Mesenteric fat pad (tissue), 1 donor: ENCODE measurements around the gene ELFN2. TPM values are rescaled to one million over a fixed set of nuclear protein-coding genes. Genes with fewer than 3 reads are reported as not detected.

Source experiments
- DNase-seq: peaks from one replicate; pipeline ENCODE4 v3.0.0-alpha.2; 2020; ENCODE audit warnings: low spot score
- total RNA-seq: library from RNA; stranded (reverse); fragmentation: NEBNext Ultra II Directional; extraction: Animal tissue kit (Norgen Biotek cat#: 25700); gene quantifications from one replicate; pipeline ENCODE4 v1.2.1, GENCODE V29; 2021
- donor health status: DM: yes; HTN: yes; CAD: no.

ELFN2 gene
- total RNA-seq, 1 donor from 2014 or later: not detected

DNA sequence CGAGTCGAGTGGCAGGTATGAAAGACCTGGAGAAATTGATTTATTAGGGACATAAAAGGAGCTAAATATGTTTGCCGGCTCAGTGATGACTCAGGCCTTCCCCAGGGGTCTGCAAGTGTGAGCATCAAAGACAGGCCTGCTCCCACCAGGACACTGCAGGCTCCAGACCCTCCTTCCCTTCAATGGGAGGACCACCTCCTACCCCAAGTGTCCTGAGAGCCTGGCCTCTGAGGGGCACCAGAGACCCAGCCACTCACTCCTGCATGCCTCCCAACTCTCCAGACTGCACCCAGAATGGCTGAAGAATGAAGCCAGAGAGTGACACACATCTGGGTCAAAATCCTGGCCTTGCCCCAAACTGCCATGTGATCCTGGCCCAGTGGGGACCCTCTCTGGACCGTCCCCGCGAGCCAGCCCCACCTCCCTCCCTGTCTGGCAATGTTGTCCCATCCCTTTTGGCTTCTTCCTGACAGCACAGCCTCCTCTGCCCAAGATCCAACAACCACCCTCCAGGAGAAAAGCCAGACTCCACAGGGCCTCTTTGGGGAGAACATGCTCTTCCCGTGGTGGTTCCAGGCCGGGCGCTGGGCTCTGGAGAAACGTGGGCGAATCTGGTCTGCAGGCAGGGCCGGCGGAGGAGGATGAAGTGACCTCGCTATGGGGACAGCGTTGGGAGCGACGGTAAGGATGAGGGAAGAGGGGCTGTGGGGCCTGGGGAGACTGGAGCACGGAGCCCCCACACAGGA is 108.7 kb downstream of the ELFN2 start:
- no peak for DNase-seq

Other genes starting within 250 kb of the ELFN2 start
- gene C1QTNF6, start 239.2 kb downstream of the ELFN2 start, total RNA-seq: 1.3 TPM
- gene SSTR3, start 215.0 kb downstream of the ELFN2 start, total RNA-seq: not detected
- gene RAC2, start 183.2 kb downstream of the ELFN2 start, total RNA-seq: 26.1 TPM
- 44.7 TPM for gene CYTH4, start 145.0 kb downstream of the ELFN2 start, total RNA-seq
- gene MFNG, start 58.9 kb upstream of the ELFN2 start, total RNA-seq: 33.6 TPM
- 10.8 TPM for gene CARD10, start 91.9 kb upstream of the ELFN2 start, total RNA-seq
- 102 TPM for gene CDC42EP1, start 133.0 kb upstream of the ELFN2 start, total RNA-seq
- 0.84 TPM for gene LGALS2, start 152.6 kb upstream of the ELFN2 start, total RNA-seq
- 47.3 TPM for gene GGA1, start 181.4 kb upstream of the ELFN2 start, total RNA-seq
- 15.0 TPM for gene SH3BP1, start 212.2 kb upstream of the ELFN2 start, total RNA-seq
- gene PDXP, start 231.2 kb upstream of the ELFN2 start, total RNA-seq: 8.5 TPM
- gene LGALS1, start 248.2 kb upstream of the ELFN2 start, total RNA-seq: 1,964 TPM